HL-60 (cell line): ENCODE data around the gene FAM43B.

Experiments used
- DNase-seq, 2 experiments: peaks; one replicate each; pipeline ENCODE4 v3.0.0-alpha.2; 2010 to 2020; ENCODE audit warnings: low read depth in 1 of 2, low spot score in 1 of 2
- H3K27ac ChIP-seq: fragments of 250-450 bp; sonication (Bioruptor Pico); replicated peaks from 2 replicates; pipeline ENCODE4 v1.5.1; 2020; ENCODE audit warnings: mild to moderate bottlenecking, moderate library complexity
- H3K27me3 ChIP-seq: fragments of 250-450 bp; sonication (Bioruptor Pico); 2 replicates; pipeline ENCODE4 v1.5.1; 2021; ENCODE audit warnings: mild to moderate bottlenecking, moderate library complexity; ENCODE audit not compliant: insufficient read depth, poor library complexity, severe bottlenecking
- H3K4me3 ChIP-seq: replicated peaks from 2 replicates; pipeline ENCODE4 v1.5.1; 2011; ENCODE audit warnings: mild to moderate bottlenecking, control low read depth, low read length; ENCODE audit not compliant: insufficient read depth
- GABPA ChIP-seq: IDR thresholded peaks from 2 replicates; pipeline ENCODE4 v1.6.1; 2012; ENCODE audit warnings: low read depth
- POLR2AphosphoS5 ChIP-seq: IDR thresholded peaks from 2 replicates; pipeline ENCODE4 v1.6.1; 2012; ENCODE audit warnings: low read depth
- SPI1 ChIP-seq: IDR thresholded peaks from 2 replicates; pipeline ENCODE4 v1.6.1; 2012; ENCODE audit warnings: low read depth, mild to moderate bottlenecking, borderline replicate concordance
- TF ChIP-seq, protein P1 (sequence below): IDR thresholded peaks from one replicate; pipeline ENCODE4 v1.5.1; 2011; ENCODE audit warnings: low read length, control low read depth, inconsistent platforms; ENCODE audit not compliant: insufficient read depth
- TF ChIP-seq, protein P2 (sequence below): IDR thresholded peaks from 2 replicates; pipeline ENCODE4 v1.6.1; 2012; ENCODE audit warnings: low read depth; ENCODE audit not compliant: insufficient replicate concordance

FAM43B gene

DNA sequence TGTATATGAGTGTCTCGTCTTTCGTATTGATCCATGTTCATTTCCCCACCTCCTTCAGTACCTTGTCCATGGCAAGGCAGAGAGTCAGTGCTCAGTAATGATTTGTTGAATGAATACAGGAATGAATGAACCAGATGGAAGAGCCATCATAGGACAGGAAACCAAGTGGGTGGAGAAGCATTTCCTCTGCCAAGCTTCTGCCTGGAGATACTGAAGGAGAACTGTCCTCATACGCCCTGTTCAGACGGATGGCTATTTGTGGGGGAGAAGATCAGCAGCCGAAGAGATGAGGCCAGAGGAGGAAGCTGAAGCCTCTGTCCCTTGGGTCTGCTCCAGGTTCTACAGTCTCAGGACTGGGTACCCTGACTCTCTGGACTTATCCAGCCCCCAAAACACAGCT lies 5.8 kb downstream of the FAM43B start:
- H3K27me3 ChIP-seq: peaks cover 29% of the 10 kb centered on the region
- H3K27ac ChIP-seq: no peak overlapping the region
- no peak for DNase-seq
- H3K4me3 ChIP-seq: no peak overlapping the region
- TF ChIP-seq SPI1 (no peak), POLR2AphosphoS5 (no peak), GABPA (no peak)
- TF ChIP-seq, protein P1, sequence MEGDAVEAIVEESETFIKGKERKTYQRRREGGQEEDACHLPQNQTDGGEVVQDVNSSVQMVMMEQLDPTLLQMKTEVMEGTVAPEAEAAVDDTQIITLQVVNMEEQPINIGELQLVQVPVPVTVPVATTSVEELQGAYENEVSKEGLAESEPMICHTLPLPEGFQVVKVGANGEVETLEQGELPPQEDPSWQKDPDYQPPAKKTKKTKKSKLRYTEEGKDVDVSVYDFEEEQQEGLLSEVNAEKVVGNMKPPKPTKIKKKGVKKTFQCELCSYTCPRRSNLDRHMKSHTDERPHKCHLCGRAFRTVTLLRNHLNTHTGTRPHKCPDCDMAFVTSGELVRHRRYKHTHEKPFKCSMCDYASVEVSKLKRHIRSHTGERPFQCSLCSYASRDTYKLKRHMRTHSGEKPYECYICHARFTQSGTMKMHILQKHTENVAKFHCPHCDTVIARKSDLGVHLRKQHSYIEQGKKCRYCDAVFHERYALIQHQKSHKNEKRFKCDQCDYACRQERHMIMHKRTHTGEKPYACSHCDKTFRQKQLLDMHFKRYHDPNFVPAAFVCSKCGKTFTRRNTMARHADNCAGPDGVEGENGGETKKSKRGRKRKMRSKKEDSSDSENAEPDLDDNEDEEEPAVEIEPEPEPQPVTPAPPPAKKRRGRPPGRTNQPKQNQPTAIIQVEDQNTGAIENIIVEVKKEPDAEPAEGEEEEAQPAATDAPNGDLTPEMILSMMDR: no peak
- TF ChIP-seq, protein P2, sequence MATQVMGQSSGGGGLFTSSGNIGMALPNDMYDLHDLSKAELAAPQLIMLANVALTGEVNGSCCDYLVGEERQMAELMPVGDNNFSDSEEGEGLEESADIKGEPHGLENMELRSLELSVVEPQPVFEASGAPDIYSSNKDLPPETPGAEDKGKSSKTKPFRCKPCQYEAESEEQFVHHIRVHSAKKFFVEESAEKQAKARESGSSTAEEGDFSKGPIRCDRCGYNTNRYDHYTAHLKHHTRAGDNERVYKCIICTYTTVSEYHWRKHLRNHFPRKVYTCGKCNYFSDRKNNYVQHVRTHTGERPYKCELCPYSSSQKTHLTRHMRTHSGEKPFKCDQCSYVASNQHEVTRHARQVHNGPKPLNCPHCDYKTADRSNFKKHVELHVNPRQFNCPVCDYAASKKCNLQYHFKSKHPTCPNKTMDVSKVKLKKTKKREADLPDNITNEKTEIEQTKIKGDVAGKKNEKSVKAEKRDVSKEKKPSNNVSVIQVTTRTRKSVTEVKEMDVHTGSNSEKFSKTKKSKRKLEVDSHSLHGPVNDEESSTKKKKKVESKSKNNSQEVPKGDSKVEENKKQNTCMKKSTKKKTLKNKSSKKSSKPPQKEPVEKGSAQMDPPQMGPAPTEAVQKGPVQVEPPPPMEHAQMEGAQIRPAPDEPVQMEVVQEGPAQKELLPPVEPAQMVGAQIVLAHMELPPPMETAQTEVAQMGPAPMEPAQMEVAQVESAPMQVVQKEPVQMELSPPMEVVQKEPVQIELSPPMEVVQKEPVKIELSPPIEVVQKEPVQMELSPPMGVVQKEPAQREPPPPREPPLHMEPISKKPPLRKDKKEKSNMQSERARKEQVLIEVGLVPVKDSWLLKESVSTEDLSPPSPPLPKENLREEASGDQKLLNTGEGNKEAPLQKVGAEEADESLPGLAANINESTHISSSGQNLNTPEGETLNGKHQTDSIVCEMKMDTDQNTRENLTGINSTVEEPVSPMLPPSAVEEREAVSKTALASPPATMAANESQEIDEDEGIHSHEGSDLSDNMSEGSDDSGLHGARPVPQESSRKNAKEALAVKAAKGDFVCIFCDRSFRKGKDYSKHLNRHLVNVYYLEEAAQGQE: no peak

DNA sequence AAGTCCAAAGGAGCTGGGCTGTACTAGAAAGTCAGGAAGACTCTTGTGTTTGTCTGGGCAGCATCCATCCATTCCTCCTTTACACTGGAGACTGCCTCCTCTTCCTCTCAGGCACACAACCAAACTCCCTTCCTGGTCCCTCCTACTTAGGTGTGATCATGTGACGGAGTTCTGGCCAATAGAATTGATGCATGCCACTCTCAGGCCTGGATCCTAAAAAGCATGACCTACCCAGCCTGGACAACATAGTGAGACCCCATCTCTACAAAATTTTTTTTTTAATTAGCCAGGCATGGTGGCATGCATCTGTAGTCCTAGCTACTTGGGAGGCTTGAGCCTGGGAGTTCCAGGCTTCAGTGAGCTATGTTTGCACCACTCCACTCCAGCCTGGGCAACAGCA lies 8.6 kb downstream of the FAM43B start:
- Histone ChIP-seq H3K27ac (no peak overlapping the region), H3K4me3 (no peak overlapping the region), H3K27me3 (peaks cover 10% of the 10 kb centered on the region)
- DNase-seq: no peak
- TF ChIP-seq SPI1: no peak
- no peak for TF ChIP-seq GABPA
- TF ChIP-seq, protein P1: no peak
- TF ChIP-seq, protein P2: no peak
- no peak for TF ChIP-seq POLR2AphosphoS5

DNA sequence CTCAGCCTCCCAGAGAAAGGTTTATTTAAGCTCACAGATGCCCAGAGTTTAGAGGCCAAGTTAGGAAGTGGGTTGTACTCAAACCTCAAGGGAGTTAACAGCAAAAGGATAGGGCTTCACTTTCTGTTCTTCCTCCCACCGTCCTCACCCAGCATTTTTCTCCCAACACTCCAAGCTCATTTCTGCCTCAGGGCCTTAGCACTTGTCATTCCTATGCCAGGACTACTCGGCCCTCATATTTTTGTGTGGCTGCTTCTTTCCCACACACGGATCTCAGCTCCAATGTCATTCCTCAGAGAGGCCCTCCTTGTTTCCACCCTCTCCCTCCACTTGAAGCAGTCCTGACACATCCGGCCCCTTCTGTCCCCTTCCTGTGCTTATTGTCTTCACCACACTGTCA lies 12.9 kb downstream of the FAM43B start:
- TF ChIP-seq GABPA (no peak), POLR2AphosphoS5 (no peak), SPI1 (no peak)
- TF ChIP-seq, protein P1: no peak
- TF ChIP-seq, protein P2: no peak
- H3K4me3 ChIP-seq: no peak overlapping the region
- DNase-seq: no peak
- H3K27me3 ChIP-seq: peaks cover 3% of the 10 kb centered on the region
- no peak overlapping the region for H3K27ac ChIP-seq
